ENCODE results near the gene RBMY1J.
"Not testable (repeated sequence)": the region's sequence is repeated elsewhere in the genome, so short reads cannot be mapped to it uniquely, and the experiment has no call there.

Gene RBMY1J

DNA sequence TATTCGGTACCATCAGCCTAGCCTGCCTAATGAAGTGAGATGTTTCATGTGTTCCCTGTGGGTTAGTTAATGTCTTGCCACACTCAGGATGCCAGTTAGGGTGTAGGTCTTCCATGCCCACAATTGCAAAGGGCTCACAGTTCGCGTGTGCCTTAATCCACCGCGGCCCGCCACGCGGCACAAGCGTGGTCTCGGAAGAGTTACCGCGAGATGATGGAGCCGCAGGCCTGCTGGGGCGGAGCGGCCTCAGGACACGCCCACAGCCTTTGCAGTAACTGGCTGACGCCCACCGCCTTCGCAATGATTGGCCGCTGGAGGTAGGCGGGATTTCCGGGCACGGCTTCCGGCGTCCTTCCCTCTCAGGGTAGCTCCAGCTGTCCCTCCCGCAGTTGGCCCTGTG is at the start of gene RBMY1J:
RBMY1J (plus strand) TSS at position 301 of the 400 bp plus-strand sequence. CDS start 2,038 bp downstream, outside the sequence.
- DNase-seq (ENCODE audit: low read depth), result not testable (repeated sequence)

GRCh38 chrY:22367416-22367815 is 35.8 kb upstream of the RBMY1J start:
- DNase-seq (ENCODE audit: low read depth), result no peak

GRCh38 chrY:22370623-22371022 is 32.6 kb upstream of the RBMY1J start:
- DNase-seq (ENCODE audit: low read depth), result no peak

- DNase-seq (ENCODE audit: low read depth), result no peak
Observed at GRCh38 chrY:22373494-22373893, 29.7 kb upstream of the RBMY1J start.

DNA sequence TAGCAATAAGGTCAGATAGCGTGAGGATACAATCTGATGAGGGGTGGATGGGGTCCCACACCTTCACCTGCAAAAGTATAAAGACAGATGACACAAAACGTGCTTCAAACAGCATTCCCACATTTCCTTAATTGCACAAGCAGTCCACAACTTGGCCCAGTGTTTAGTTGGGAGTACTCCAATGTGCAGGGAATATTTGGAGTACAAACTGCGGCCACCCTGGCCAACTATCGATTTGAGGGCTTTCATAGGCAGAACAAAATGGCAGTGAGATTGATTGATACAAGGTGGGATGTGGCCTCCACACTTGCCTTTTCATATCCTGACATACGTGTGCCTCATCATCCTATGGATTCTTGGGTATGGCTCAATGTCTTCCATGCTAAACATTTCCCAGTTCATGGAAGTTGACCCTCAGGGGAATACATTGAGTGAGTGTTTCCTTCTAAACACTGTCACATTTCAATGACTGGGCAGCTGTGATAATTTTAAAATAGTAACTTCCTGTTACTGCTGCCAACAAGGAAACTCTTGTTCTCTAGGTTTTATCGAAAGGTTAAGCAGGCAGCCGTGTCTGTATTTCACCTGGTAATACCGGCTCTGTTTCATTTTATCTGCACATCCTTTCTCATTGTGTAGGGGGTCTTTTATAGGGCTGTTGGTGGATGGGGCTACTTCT is 41.6 kb downstream of the RBMY1J start:
- not testable (repeated sequence) for DNase-seq (ENCODE audit: low read depth)

- not testable (repeated sequence) for DNase-seq (ENCODE audit: low read depth)
Observed at GRCh38 chrY:22455522-22455921, 52.3 kb downstream of the RBMY1J start.

- DNase-seq (ENCODE audit: low read depth), result not testable (repeated sequence)
Observed at GRCh38 chrY:22461962-22462361, 58.8 kb downstream of the RBMY1J start.

All from GM04504 (cell line).